Raji (cell line): ENCODE data around the gene HLF.

Source experiments
- POLR2A ChIP-seq: IDR thresholded peaks from 2 replicates; pipeline ENCODE4 v1.6.1; 2011; ENCODE audit warnings: low read depth, low read length, control low read depth; ENCODE audit not compliant: insufficient read depth

The HLF gene

DNA sequence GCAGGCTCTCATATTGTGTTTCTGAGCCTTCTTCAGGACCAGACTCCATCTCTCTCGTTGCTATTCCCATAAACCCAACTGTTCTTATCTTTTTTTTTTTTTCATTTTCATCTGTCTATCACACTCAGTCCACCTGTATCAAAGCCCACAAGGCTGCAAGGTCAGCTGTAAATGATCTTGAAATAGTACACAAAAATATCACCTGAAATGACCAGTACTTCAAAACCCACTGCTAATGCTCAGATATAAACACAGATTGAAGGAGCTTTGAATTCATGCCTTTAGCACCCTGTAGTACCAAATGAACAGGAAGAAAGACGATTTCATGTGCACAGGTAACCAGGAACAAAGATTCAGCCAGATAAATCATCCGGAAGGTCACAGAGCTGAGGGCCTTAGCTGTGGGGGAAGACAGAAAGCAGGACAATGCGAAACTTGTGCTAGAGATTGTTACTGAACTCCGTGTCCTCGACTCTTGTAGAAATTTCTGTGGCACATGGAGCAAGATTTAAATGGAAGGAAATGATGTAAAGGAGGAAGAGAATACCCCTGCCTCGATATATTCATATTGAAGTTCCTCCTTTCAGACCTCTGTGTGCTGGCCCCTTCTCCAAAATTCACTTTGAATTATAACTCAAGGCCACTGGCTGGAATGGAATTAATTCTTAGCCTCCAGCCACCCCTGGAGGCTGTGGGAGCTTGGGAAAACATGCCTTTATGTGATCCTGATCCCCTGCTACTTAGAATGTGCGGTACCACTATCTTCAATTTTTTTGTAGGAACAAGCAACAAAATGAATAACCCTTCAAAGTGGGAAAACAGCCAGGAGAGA is 4.1 kb downstream of the HLF start:
- no peak for TF ChIP-seq POLR2A

DNA sequence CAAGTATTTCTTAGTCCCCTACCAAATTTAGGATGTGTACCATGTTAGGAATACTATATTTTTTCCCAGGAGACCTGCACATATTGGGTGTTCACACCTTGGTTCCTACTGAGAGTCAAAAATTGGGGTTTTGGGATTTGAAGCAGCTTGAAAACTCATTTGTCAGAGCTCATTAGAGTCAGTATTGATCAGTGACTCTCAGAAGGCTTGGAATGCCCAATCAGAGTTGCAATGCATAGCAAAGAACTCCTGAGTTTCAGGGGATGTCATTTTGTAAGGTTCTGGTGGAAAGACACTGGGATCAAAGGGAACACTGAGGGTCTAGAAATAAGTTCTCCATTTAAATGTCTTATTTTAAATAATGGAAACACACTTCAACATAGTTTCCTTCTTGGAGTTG is 5.1 kb downstream of the HLF start:
- TF ChIP-seq POLR2A: no peak

DNA sequence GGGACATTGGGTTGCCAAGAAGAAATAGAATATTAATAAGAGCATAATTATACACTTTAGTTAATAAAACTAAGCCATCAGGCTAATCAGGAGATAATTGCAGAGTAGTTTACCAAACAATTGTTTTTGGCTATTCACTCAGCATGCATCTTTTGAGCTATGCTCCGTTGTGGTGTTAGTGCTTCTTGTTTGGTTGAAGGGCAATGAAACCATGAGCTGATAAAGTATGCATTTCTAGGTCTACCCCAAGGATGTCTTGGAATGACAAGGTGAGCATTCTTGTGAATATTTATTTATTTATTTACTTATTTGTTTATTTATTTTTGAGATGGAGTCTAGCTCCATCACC is 6.4 kb downstream of the HLF start:
- TF ChIP-seq POLR2A: no peak

DNA sequence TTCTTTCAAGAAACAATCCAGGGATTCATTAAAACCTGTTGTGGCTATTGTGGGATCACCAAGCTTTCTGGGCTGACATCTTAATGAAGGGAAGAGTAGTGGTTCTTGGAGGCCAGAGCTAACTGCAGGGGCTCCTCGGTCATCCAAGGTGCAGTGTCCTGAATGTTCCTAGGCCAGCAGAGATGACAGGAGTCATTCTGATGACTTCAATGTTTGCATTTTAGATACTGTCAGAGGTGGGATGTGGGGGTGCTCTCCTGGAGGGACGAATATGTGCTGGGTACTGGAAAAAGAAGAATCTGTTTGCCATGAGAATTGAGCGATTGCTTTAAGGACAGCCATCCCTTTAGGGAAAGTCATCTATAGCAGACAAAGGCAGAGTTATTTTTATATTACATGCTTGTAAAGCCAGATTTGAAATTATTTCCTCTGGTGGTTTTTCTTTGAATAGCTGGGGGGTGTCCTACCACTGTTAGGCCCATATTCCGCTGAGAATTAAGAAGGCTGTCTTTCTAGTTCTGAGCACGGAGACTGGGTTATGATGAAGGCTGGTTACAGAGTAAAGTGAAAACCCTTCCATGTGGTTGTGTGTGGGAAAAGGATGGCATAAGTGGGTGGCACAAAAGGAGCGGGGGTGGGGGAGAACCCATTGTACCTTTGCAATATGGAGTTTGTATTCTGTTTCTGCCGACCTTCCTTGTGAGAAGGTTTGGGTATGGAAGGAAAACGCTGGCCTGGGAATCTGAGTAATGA is 7.4 kb downstream of the HLF start:
- no peak for TF ChIP-seq POLR2A

DNA sequence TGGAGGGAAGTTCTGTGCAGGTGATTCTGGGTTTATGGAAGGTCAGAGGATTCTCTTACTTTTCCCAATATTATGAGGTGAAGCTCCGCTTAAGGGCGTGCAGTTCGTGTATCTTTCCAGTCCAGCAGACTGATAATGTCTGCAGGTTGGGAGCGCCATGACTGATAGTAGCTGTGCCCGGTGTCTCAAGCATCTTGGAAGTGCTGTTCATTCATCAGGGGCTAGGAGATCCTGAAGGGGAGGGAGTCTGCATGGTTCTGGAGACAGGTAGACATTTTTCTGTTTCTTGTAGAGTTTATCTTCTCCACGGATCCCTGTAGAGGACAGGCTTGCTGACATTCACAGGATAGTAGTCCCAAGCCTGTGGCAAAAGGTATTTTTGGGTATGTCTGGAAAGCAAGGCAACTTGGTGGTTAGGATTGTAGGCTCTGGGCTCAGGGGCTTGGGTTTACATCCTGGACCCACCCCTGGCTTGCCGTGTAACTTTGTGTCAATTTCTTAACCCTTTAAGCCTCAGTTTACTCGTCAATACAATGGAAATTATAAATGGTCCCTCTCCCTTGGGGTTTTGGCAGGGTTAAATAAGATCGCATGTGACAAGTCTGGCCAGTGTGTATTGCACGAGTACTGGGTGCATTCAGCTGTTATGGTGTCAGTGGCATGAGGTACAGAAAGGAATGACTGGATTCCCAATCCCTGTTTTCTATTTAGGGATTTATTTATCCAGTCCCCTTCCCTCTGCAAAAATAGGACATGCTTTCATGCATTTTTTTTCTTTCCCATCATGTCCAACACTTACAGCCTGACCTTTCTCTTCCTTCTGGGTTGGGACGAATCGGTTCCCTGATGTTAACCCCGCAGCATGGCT is 8.2 kb downstream of the HLF start:
- TF ChIP-seq POLR2A: no peak

DNA sequence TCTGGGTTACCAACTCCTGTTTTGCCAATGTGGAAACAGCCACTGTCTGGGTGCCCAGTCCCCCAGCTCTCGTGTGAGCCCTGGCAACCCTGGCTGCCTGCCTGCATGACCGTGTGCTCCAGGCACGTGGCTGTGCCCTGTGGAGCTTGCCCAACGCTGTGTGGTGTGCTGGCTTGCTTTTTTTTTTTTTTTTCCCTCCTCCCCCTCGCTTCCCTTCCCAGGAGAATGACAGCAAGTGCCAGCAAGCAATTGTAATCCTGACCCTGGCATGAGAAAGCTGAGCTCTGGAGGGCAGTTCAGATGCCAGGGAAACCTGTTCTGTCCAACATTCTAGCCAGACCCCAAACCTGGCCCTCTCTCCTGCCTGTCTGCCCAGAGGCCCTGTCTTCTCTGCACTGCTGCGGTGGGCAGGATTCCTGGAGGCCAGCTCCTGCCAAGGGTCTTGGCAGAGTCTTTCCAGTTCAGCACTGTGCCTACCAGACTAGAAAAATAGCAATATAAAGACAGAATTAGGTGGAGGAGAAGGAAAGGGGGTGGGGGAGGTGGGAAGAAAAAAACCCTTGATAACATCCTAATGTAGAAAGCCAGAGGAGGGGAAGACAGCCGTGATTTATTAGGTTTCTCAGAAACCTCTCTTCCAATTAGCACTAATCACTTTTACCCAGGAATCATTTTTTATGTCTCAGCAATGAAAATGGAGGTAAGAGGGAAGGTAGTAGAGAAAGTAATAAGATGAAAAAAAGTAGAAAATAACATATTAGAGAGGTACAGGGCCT is 9.0 kb downstream of the HLF start:
- TF ChIP-seq POLR2A: no peak

DNA sequence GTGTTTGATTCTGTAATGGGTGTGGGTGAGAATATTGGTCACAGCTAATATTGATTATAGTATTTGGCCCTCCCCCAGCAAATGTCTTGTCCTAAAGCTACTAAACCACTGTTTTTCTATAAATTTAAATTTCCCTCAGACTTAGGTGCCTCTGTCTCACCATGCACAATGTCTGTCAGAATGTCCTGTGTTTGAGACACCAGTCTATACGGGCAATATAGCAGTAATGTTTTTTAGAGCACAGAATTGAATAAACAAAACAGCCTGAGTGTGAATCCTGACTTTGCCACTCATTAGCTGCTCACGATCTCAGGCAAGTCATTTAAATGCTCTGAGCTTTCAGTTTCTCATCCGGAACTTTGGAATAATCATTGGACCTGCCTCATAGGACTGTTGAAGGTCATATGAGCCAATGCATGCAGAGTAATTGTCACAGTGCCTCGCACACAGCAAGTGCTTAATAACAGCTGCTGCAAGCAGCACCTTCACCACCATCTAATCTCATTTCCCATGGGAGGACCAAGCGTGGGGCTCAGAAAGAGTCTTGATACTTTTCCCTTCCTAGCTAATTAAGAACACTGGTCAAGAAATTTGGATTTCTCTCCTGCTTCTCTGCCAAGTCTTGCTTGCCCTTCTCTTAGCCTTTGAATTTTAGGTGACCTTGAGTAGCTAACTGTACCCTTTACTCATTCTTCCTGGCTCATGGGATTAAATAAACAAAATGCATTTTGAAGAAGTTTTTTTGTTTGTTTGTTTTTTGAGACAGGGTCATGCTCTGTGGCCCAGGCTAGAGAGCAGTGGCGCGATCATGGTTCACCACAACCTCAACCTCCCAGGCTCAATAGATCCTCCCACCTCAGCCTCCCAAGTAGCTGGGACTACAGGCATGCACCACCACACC is 9.8 kb downstream of the HLF start:
- TF ChIP-seq POLR2A: no peak

DNA sequence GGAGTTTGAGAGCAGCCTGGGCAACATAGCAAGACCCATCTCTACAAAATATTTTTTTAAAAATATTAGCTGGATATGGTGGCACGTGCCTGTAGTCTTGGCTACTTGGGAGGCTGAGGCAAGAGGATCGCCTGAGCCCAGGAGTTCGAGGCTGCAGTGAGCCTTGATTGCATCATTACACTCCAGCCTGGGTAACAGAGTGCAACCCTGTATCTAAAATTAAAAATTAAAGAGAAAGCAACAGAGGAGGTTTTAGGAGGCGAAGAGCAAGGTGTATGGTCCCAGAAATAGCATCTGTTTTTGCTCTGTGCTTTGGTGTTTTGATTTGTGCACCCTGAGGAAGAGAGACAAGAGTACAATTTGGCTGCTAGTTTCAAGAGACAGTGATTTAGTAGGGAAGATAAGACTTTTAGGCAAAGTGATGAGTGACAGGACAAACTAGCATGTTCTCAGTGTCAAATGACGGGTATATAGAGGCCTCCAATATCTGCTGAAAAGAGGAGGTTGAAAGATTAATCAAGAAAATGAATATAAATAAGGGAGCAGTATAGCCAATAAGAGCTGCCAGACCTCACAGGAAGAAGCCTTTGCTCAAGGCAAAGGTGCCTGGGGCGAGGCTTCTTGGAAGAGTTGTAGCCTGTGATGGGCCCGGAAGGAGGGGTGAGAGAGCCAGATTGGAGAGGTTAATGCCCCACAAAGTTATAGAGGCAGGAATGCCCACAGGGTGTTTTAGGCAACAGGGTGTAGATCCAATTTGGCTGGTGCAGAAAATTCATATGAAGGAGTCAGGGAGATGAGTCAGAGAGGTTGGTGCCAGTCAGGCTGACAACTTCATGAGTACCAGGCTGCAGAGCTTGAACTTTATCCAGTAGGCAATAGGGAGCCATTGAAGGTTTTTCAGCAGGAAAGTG is 11.4 kb downstream of the HLF start:
- no peak for TF ChIP-seq POLR2A

DNA sequence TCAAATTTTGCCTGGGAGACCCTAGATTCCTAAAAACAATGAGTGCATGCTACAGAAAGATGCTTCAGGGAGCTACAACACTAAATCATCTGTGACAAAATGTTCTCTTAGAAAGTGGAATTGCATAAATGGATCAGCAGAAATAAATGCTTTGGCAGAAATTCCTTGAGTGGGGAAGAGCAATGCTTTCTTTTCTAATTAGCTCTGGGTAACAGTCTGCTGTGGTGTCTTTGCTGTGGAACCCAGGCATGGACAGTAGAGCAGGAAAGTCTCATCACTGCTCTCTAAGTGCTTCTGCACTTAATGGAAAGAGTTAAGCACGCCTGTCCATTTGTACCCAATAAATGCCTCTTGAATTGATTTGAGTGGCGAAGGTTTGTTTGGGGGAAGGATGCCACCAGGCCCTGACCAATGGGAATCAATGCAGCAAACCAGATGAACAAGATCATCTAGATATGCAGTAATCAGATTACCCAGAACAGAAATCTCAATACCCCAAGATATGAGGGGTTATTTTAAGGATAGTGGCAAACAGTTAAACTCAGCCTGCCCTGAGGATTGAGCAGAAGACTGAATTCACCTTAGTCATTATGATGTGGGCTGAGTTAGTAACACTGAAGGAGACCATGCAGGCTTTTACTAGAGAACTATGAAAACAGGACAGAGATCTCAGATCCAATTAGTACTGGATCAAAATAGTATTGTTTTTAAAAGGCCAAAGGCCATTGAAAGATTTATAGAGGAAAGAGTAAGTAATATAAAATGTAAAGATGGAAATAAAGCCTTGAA is 13.6 kb downstream of the HLF start:
- no peak for TF ChIP-seq POLR2A

DNA sequence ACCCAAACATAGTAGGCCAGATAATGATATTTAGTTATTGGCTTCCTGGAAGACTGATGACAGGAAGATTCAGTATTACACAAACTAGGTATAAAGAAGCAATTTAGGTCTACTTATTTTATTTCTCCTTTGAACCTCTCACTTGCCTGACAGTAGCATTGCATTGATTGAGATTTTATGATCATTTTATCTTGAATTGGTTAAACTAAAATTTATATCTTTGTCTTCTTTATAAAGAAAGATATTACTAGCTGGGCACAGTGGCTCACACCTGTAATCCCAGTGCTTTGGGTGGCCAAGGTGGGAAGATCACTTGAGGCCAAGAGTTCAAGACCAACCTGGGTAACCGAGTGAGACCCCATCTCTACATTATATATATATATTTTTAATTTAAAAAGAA is 14.4 kb downstream of the HLF start:
- TF ChIP-seq POLR2A: no peak

DNA sequence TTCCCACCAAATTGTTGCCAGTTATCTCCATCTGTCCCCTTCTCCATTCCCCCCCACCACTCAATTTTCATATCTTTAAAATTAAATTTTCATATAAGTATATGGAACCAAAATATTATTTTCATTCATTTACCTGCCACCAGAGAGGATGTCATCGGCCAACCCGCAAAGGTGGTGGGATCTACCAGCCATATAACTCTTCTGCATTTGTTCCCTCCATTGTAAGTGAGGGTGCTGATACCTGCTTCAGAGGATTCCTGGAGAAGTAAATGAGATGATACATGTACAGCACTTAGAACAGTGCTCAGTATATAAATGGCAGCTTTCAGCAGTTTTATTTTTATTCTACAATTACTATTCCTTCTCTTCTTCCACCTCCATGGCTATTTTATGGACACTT is 15.0 kb downstream of the HLF start:
- no peak for TF ChIP-seq POLR2A

DNA sequence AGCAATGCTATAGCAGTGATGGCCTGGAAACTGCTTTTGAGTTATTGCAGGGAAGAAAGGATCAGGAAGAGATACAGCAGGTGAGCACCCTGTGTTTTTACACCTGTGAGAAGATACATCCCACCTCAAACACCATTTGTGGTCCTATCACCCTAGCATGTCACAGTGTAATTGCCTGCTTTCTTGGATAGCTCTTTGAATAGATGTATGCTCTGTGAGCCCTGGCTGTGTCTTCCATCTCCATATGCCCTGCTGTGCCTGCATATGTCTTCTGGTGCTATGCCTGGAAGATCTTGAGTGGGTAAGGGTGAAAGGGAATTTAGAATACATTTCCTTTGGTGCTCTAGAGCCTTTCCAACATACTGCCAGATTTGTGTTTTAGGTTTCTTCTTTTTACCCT is 15.5 kb downstream of the HLF start:
- no peak for TF ChIP-seq POLR2A
